IPS-11a (cell line): ENCODE data around the gene AIF1.

Experiments
- H3K4me3 ChIP-seq: one replicate; pipeline ENCODE4 v1.5.1; 2013; ENCODE audit warnings: low read depth, low read length, control low read depth

The AIF1 gene

GRCh38 chr6:31614684-31615578 lies at the start of gene AIF1:
TSS of gene AIF1 (plus strand) at chr6:31615234. CDS start at chr6:31615330, 96 bp downstream.
- no peak within 1 kb of the TSS for H3K4me3 ChIP-seq

GRCh38 chr6:31567531-31568370 lies 47.3 kb upstream of the AIF1 start:
- no peak overlapping the region for H3K4me3 ChIP-seq

GRCh38 chr6:31568537-31568961 lies 46.5 kb upstream of the AIF1 start:
- no peak overlapping the region for H3K4me3 ChIP-seq

GRCh38 chr6:31569861-31570536 lies 45.0 kb upstream of the AIF1 start:
- H3K4me3 ChIP-seq = no peak overlapping the region

GRCh38 chr6:31572041-31572911 lies 42.8 kb upstream of the AIF1 start, which contains the start of gene LTA:
TSS of gene LTA (plus strand) at chr6:31572289. CDS start at chr6:31572743, 454 bp downstream.
- no peak within 1 kb of the TSS for H3K4me3 ChIP-seq

- H3K4me3 ChIP-seq = no peak overlapping the region
Measured at GRCh38 chr6:31573239-31574105, 41.6 kb upstream of the AIF1 start.

- no peak overlapping the region for H3K4me3 ChIP-seq
Measured at GRCh38 chr6:31574106-31575061, 40.6 kb upstream of the AIF1 start.

- no peak within 1 kb of the TSS for H3K4me3 ChIP-seq
Measured at GRCh38 chr6:31575335-31575901, 39.6 kb upstream of the AIF1 start, which contains the start of gene TNF. TSS of gene TNF (plus strand) at chr6:31575565. CDS start at chr6:31575742, 177 bp downstream.

- H3K4me3 ChIP-seq = no peak overlapping the region
Measured at GRCh38 chr6:31575952-31576685, 38.9 kb upstream of the AIF1 start.

GRCh38 chr6:31576897-31577578 lies 38.0 kb upstream of the AIF1 start:
- no peak overlapping the region for H3K4me3 ChIP-seq

- H3K4me3 ChIP-seq = no peak overlapping the region
Measured at GRCh38 chr6:31577579-31577966, 37.5 kb upstream of the AIF1 start.

- no peak overlapping the region for H3K4me3 ChIP-seq
Measured at GRCh38 chr6:31578184-31579118, 36.6 kb upstream of the AIF1 start.

GRCh38 chr6:31579119-31579505 lies 35.9 kb upstream of the AIF1 start:
- H3K4me3 ChIP-seq = no peak overlapping the region

- no peak overlapping the region for H3K4me3 ChIP-seq
Measured at GRCh38 chr6:31579546-31580437, 35.2 kb upstream of the AIF1 start.

GRCh38 chr6:31580438-31580740 lies 34.6 kb upstream of the AIF1 start:
- peak overlapping the region; percentile 82 for H3K4me3 ChIP-seq
